Activated T-helper 2 cell treated with anti-CD3 and anti-CD28 coated beads, Interferon-gamma antibody, Interleukin-2, Interleukin-4, amounts not matched to agents 10 μg/mL and 5 μg/mL and 100 μg/mL, durations not matched to agents 14 hours and 24 hours and 36 hours (primary cell): Measurements from ENCODE around the gene KCNB1. TPM values are rescaled to one million over a fixed set of nuclear protein-coding genes. Genes with fewer than 3 reads are reported as not detected.

Experiments
- DNase-seq: peaks from one replicate; pipeline ENCODE4 v3.0.0; 2021; ENCODE audit warnings: low spot score
- H3K27ac Mint-ChIP-seq: one replicate; pipeline ENCODE4 v1.8.0; 2021; ENCODE audit warnings: mixed read lengths
- H3K27me3 Mint-ChIP-seq: one replicate; pipeline ENCODE4 v1.8.0; 2021; ENCODE audit warnings: low read depth, mixed read lengths
- H3K36me3 Mint-ChIP-seq: one replicate; pipeline ENCODE4 v1.8.0; 2021; ENCODE audit warnings: low read depth, mixed read lengths
- H3K4me1 Mint-ChIP-seq: one replicate; pipeline ENCODE4 v1.8.0; 2021; ENCODE audit warnings: low read depth, mixed read lengths
- H3K4me3 Mint-ChIP-seq: one replicate; pipeline ENCODE4 v1.8.0; 2021; ENCODE audit warnings: low read depth, mild to moderate bottlenecking, moderate library complexity, mixed read lengths
- H3K9me3 Mint-ChIP-seq: one replicate; pipeline ENCODE4 v1.8.0; 2021; ENCODE audit warnings: mixed read lengths
- intact Hi-C: fragments of 100-400 bp; cut with micrococcal nuclease; formaldehyde crosslinking; loops from one replicate; pipeline ENCODE4 v1.15.1; 2023
- total RNA-seq: library from RNA; stranded (reverse); gene quantifications from 2 replicates; pipeline ENCODE4 v1.2.3, GENCODE V29; 2022

KCNB1 gene
- total RNA-seq, 1 donor from 2014 or later, result 0.05 TPM

- Mint-ChIP-seq H3K9me3 (no peaks in the 10 kb centered on the region), H3K27me3 (peaks cover 38% of the 10 kb centered on the region), H3K36me3 (no peaks in the 10 kb centered on the region), H3K4me1 (no peaks in the 10 kb centered on the region), H3K27ac (no peak overlapping the region), H3K4me3 (no peak overlapping the region)
- intact Hi-C loops, result no loop called here
- DNase-seq, result no peak
These were observed 5.3 kb downstream of the KCNB1 start for GRCh38 chr20:49477200-49477599.

- Mint-ChIP-seq H3K36me3 (no peaks in the 10 kb centered on the region), H3K4me1 (no peaks in the 10 kb centered on the region), H3K9me3 (no peaks in the 10 kb centered on the region), H3K27me3 (peaks cover 33% of the 10 kb centered on the region), H3K4me3 (no peak overlapping the region), H3K27ac (no peak overlapping the region)
- DNase-seq, result no peak
- intact Hi-C loops, result no loop called here
These were observed 6.5 kb downstream of the KCNB1 start for GRCh38 chr20:49476016-49476355.

DNA sequence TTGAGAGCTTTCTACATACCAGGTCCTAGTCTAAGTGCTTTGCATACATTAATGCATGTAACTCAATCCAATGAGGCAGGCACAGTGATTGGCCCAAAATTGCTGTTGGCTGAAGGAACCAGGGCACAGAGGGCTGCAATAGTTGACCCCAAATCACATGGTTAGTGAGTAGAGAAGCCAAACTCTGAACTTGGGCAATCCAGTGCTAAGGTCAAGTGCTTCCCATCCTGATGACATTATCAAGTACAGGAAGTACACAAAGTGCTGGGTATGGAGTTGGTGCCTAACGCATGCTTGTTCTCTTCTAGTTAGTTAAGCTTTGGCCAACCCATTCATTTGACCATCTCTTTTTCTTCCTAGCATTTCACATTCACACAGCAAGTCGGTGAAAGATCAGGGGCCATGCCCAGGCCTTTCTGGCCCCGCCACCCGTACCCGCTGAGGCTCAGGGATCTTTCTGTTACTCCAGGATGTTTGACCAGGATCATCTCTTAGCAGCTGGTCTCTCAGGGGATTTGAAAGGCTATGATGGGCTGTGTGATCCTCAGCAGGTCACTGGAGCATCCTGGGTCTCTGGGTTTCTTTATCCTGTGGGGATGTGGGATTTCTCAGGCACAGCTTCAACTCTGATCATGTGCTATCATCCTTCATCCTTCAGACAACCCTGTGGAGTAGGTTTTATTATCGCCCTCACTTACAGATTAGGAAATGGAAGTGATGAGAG is 7.0 kb downstream of the KCNB1 start:
- intact Hi-C loops, result no loop called here
- Mint-ChIP-seq H3K36me3 (no peaks in the 10 kb centered on the region), H3K4me3 (no peak overlapping the region), H3K27ac (no peak overlapping the region), H3K4me1 (no peaks in the 10 kb centered on the region), H3K9me3 (no peaks in the 10 kb centered on the region), H3K27me3 (peaks cover 35% of the 10 kb centered on the region)
- DNase-seq, result no peak

DNA sequence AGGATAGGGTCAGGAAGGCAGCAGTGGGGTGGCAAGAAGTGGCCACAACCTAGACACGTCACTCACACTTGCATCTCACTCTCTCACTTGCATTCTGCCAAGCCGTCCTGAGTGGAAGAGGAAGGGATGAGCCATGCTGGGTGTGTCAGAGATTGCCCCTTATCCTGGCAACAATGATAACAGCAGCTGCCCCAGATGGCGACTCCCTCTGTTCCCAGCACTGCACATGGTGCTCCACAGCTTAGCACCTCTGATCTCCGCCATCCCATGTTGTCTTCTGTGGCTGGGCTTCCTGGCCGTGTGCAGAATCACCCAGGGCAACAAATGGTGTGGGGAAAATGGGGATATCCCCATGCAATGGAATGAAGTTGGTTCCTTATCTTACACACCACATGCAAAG is 11.1 kb downstream of the KCNB1 start:
- DNase-seq, result no peak
- H3K27ac Mint-ChIP-seq, result no peak overlapping the region
- H3K9me3 Mint-ChIP-seq, result no peaks in the 10 kb centered on the region
- intact Hi-C loops, result no loop called here
- no peaks in the 10 kb centered on the region for H3K36me3 Mint-ChIP-seq
- H3K4me1 Mint-ChIP-seq, result no peaks in the 10 kb centered on the region
- H3K27me3 Mint-ChIP-seq, result peaks cover 36% of the 10 kb centered on the region
- no peak overlapping the region for H3K4me3 Mint-ChIP-seq

- Mint-ChIP-seq H3K36me3 (no peaks in the 10 kb centered on the region), H3K4me3 (no peak overlapping the region), H3K27me3 (peaks cover 36% of the 10 kb centered on the region), H3K4me1 (no peaks in the 10 kb centered on the region), H3K9me3 (no peaks in the 10 kb centered on the region), H3K27ac (no peak overlapping the region)
- intact Hi-C loops, result no loop called here
- no peak for DNase-seq
These were observed 11.5 kb downstream of the KCNB1 start for GRCh38 chr20:49470922-49471321.

DNA sequence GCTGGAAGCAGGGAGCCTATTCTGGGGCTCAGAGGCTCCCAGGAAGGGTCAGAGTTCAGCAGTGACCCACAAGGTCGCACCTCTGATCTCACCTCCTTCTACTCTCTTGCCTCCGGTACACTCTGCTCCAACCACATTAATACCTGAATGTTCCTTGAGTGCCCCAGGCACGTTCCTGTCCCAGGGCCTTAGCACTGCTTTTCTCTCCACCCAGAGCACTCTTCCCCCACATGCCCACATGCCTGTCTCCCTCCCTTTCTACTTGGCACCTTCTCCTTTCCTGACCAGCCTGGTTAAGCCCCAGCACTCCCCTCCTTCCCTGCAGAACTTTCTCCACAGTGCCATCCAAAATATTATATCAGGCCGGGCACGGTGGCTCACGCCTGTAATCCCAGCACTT is 13.4 kb downstream of the KCNB1 start:
- Mint-ChIP-seq H3K36me3 (no peaks in the 10 kb centered on the region), H3K9me3 (no peaks in the 10 kb centered on the region), H3K4me1 (no peaks in the 10 kb centered on the region), H3K27ac (no peak overlapping the region), H3K4me3 (no peak overlapping the region), H3K27me3 (peaks cover 27% of the 10 kb centered on the region)
- intact Hi-C loops, result no loop called here
- DNase-seq, result no peak

- H3K27me3 Mint-ChIP-seq, result peaks cover 27% of the 10 kb centered on the region
- no peak for DNase-seq
- no peak overlapping the region for H3K27ac Mint-ChIP-seq
- H3K4me1 Mint-ChIP-seq, result no peaks in the 10 kb centered on the region
- no peak overlapping the region for H3K4me3 Mint-ChIP-seq
- H3K36me3 Mint-ChIP-seq, result no peaks in the 10 kb centered on the region
- intact Hi-C loops, result no loop called here
- H3K9me3 Mint-ChIP-seq, result no peaks in the 10 kb centered on the region
These were observed 14.1 kb downstream of the KCNB1 start for GRCh38 chr20:49468412-49468811.

DNA sequence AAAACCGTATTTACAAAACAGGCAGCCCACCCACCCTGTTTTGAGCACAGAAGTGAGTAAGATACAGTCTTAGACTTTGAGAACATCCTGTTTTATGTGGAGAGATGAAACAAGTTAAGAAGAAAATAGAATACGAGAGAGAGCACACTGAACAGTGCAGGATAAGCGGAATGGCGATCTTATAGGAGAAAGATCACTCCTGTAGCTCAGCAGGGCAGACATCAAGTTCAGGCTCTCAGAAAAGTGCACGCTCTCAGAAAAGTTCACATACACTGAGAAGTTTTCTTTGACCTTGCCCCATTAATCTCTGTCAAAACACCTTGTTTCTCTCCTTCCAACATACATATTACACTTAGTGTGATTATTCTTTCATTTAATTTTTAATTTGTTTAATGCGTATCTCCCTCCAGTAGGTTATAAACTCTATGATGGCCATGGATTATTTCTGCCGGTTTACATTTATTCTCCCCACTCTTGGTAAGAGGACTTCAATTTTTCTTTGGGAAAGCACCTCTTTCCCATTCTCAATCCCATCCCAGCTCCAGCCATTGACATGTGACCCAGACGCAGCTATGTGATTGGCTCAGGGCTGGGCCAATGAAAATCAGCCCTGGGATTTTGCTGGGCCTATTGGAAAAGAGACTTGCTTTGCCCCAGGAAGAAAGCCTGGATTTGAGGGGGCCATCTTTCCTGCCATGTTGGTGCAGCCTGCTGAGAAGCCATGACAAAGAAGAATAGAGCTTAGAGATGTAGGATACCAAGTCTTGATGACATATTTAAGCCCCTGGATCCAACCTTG is 16.2 kb downstream of the KCNB1 start:
- no peak for DNase-seq
- Mint-ChIP-seq H3K4me1 (no peaks in the 10 kb centered on the region), H3K27me3 (peaks cover 23% of the 10 kb centered on the region), H3K4me3 (no peak overlapping the region), H3K36me3 (no peaks in the 10 kb centered on the region), H3K27ac (no peak overlapping the region), H3K9me3 (no peaks in the 10 kb centered on the region)
- intact Hi-C loops, result no loop called here

GRCh38 chr20:49464556-49464955 is 17.9 kb downstream of the KCNB1 start:
- Mint-ChIP-seq H3K27me3 (peaks cover 16% of the 10 kb centered on the region), H3K4me1 (no peaks in the 10 kb centered on the region), H3K27ac (no peak overlapping the region), H3K4me3 (no peak overlapping the region), H3K9me3 (no peaks in the 10 kb centered on the region), H3K36me3 (no peaks in the 10 kb centered on the region)
- intact Hi-C loops, result no loop called here
- no peak for DNase-seq

DNA sequence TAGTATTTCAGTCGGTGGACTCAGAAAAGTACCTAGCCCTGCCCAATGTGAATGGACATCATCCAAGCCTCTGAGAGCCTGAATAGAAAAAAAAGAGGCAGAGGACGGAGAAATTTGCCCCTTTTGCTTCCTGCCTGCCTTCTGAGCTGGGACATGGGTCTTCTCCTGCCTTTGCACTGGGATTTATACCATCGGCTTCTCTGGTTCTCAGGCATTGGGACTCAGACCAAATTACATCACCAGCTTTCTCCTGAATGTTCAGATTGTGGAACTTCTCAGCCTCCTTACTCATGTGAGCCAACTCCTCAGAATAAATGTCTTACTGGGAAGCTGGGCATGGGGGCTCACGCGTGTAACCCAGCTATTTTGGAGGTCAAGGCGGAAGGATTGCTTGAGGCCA is 19.8 kb downstream of the KCNB1 start:
- Mint-ChIP-seq H3K36me3 (no peaks in the 10 kb centered on the region), H3K27me3 (peaks cover 15% of the 10 kb centered on the region)

GRCh38 chr20:49461894-49462620 is 20.4 kb downstream of the KCNB1 start:
- Mint-ChIP-seq H3K9me3 (no peaks in the 10 kb centered on the region), H3K27me3 (peaks cover 14% of the 10 kb centered on the region), H3K27ac (no peak overlapping the region), H3K36me3 (no peaks in the 10 kb centered on the region), H3K4me1 (no peaks in the 10 kb centered on the region), H3K4me3 (no peak overlapping the region)
- DNase-seq, result no peak
- intact Hi-C loops, result no loop called here

More for the DNA sequence above, 19.8 kb downstream of the KCNB1 start:
- intact Hi-C loops, result no loop called here
- Mint-ChIP-seq H3K27ac (no peak overlapping the region), H3K4me3 (no peak overlapping the region), H3K4me1 (no peaks in the 10 kb centered on the region), H3K9me3 (no peaks in the 10 kb centered on the region)
- DNase-seq, result no peak

GRCh38 chr20:49460916-49461315 is 21.6 kb downstream of the KCNB1 start:
- Mint-ChIP-seq H3K27ac (no peak overlapping the region), H3K4me1 (no peaks in the 10 kb centered on the region), H3K9me3 (no peaks in the 10 kb centered on the region), H3K27me3 (peaks cover 14% of the 10 kb centered on the region), H3K36me3 (no peaks in the 10 kb centered on the region), H3K4me3 (no peak overlapping the region)
- intact Hi-C loops, result no loop called here
- DNase-seq, result no peak

DNA sequence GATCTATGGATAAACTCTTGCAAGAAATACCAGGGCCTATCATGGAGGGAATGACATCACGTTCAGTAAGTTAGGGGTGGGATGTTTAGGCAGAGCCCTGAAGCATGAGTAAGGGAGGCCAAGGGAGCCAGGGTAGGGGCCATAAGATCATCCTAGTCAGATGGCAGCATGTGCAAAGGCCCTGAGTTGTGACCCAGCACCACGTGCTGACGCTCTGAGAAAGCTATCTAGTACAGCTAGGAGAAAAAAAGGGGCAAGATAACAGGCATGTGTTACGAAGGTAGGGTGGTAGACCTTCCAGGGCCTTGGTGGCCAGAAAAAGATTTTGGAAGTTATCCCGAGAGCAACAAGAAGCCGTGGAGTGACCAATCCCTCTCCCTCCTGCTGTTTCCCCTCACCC is 22.3 kb downstream of the KCNB1 start:
- Mint-ChIP-seq H3K27ac (no peak overlapping the region), H3K4me1 (no peaks in the 10 kb centered on the region), H3K36me3 (no peaks in the 10 kb centered on the region), H3K9me3 (no peaks in the 10 kb centered on the region), H3K27me3 (peaks cover 16% of the 10 kb centered on the region), H3K4me3 (no peak overlapping the region)
- no peak for DNase-seq
- intact Hi-C loops, result no loop called here
